Hepatocyte (in vitro differentiated cells): ENCODE results near the gene DSCAM. TPM values are rescaled to one million over a fixed set of nuclear protein-coding genes. Genes with fewer than 3 reads are reported as not detected.

ENCODE experiments used
- DNase-seq: peaks from one replicate; pipeline ENCODE4 v3.0.0-alpha.2; 2016; ENCODE audit warnings: low spot score
- H2AFZ ChIP-seq: fragments of 200-600 bp; sonication (generic); 2 replicates; pipeline ENCODE4 v1.6.0; 2016; ENCODE audit warnings: antibody characterized with exemption, mild to moderate bottlenecking
- H3K27ac ChIP-seq: fragments of 200-600 bp; sonication (generic); 2 replicates; pipeline ENCODE4 v1.5.1; 2016; ENCODE audit warnings: mild to moderate bottlenecking
- H3K27me3 ChIP-seq: fragments of 200-600 bp; sonication (generic); 2 replicates; pipeline ENCODE4 v1.6.1; 2016
- H3K36me3 ChIP-seq: fragments of 200-600 bp; sonication (generic); replicated peaks from 2 replicates; pipeline ENCODE4 v1.5.1; 2016; ENCODE audit warnings: low read depth; ENCODE audit not compliant: insufficient read depth
- H3K4me1 ChIP-seq: fragments of 200-600 bp; sonication (generic); 2 replicates; pipeline ENCODE4 v1.5.1; 2016; ENCODE audit warnings: mild to moderate bottlenecking, moderate library complexity; ENCODE audit not compliant: insufficient read depth
- H3K4me2 ChIP-seq: fragments of 200-600 bp; sonication (generic); 2 replicates; pipeline ENCODE4 v1.6.0; 2016
- H3K4me3 ChIP-seq: fragments of 200-600 bp; sonication (generic); 2 replicates; pipeline ENCODE4 v1.5.1; 2016; ENCODE audit warnings: mild to moderate bottlenecking
- H3K79me2 ChIP-seq: fragments of 200-600 bp; sonication (generic); 2 replicates; pipeline ENCODE4 v1.6.0; 2017; ENCODE audit warnings: mild to moderate bottlenecking
- H3K9me2 ChIP-seq: fragments of 200-600 bp; sonication (generic); replicated peaks from 2 replicates; pipeline ENCODE4 v1.6.0; 2017; ENCODE audit warnings: mild to moderate bottlenecking; ENCODE audit not compliant: insufficient read depth
- H3K9me3 ChIP-seq: fragments of 200-600 bp; sonication (generic); 2 replicates; pipeline ENCODE4 v1.5.1; 2016; ENCODE audit warnings: low read depth, mild to moderate bottlenecking
- H4K20me1 ChIP-seq: fragments of 200-600 bp; sonication (generic); 2 replicates; pipeline ENCODE4 v1.6.0; 2016; ENCODE audit warnings: mild to moderate bottlenecking; ENCODE audit not compliant: insufficient read depth, poor library complexity, severe bottlenecking
- EZH2 ChIP-seq: fragments of 200-600 bp; sonication (generic); IDR thresholded peaks from 2 replicates; pipeline ENCODE4 v1.6.1; 2016; ENCODE audit warnings: antibody characterized with exemption, mild to moderate bottlenecking, borderline replicate concordance
- EZH2phosphoT487 ChIP-seq: fragments of 200-600 bp; sonication (generic); IDR thresholded peaks from one replicate; pipeline ENCODE4 v1.6.1; 2018; ENCODE audit warnings: antibody characterized with exemption, mild to moderate bottlenecking, low read depth, moderate library complexity; ENCODE audit not compliant: unreplicated experiment, severe bottlenecking
- WGBS: methylation state at CpG from one replicate; pipeline ENCODE4 v1.1.6; 2016; ENCODE audit warnings: low lambda C conversion rate; ENCODE audit errors: missing lambda C conversion rate; 5-methylcytosine and 5-hydroxymethylcytosine counted together
- polyA plus RNA-seq: library from polyadenylated mRNA; unstranded; fragments of >200 nt; fragmentation: Nextera tagmentation; extraction: Ambion mirVana; gene quantifications from 2 replicates; pipeline ENCODE4 v1.2.1, GENCODE V29; 2016
- total RNA-seq: library from RNA; depleted of rRNA; stranded (reverse); fragments of >200 nt; gene quantifications from 2 replicates; pipeline ENCODE4 v1.2.3, GENCODE V29; 2014
- TF ChIP-seq, protein P1 (sequence below): fragments of 200-600 bp; sonication (generic); IDR thresholded peaks from 2 replicates; pipeline ENCODE4 v1.5.1; 2016; ENCODE audit warnings: antibody characterized with exemption, mild to moderate bottlenecking; ENCODE audit not compliant: poor library complexity

The DSCAM gene
- total and polyA plus RNA-seq, 2 experiments from 2014 or later, result 0.33 TPM; not detected in 1

GRCh38 chr21:40200126-40200525, 646.8 kb downstream of the DSCAM start:
- no peaks in the 10 kb centered on the region for H4K20me1 ChIP-seq
- DNase-seq, result no peak
- no peak overlapping the region for H3K4me2 ChIP-seq
- no peak overlapping the region for H3K4me3 ChIP-seq
- no peaks in the 10 kb centered on the region for H3K79me2 ChIP-seq
- H3K27ac ChIP-seq, result no peak overlapping the region
- no peaks in the 10 kb centered on the region for H3K36me3 ChIP-seq
- H3K9me2 ChIP-seq, result no peaks in the 10 kb centered on the region
- H2AFZ ChIP-seq, result no peak overlapping the region
- no peaks in the 10 kb centered on the region for H3K4me1 ChIP-seq
- no peak for TF ChIP-seq EZH2
- TF ChIP-seq, protein P1, sequence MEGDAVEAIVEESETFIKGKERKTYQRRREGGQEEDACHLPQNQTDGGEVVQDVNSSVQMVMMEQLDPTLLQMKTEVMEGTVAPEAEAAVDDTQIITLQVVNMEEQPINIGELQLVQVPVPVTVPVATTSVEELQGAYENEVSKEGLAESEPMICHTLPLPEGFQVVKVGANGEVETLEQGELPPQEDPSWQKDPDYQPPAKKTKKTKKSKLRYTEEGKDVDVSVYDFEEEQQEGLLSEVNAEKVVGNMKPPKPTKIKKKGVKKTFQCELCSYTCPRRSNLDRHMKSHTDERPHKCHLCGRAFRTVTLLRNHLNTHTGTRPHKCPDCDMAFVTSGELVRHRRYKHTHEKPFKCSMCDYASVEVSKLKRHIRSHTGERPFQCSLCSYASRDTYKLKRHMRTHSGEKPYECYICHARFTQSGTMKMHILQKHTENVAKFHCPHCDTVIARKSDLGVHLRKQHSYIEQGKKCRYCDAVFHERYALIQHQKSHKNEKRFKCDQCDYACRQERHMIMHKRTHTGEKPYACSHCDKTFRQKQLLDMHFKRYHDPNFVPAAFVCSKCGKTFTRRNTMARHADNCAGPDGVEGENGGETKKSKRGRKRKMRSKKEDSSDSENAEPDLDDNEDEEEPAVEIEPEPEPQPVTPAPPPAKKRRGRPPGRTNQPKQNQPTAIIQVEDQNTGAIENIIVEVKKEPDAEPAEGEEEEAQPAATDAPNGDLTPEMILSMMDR, result no peak
- no peak for TF ChIP-seq EZH2phosphoT487
- no peaks in the 10 kb centered on the region for H3K9me3 ChIP-seq
- WGBS, result 86% methylated on average over 1 of the region's 1 CpG
- no peaks in the 10 kb centered on the region for H3K27me3 ChIP-seq

DNA sequence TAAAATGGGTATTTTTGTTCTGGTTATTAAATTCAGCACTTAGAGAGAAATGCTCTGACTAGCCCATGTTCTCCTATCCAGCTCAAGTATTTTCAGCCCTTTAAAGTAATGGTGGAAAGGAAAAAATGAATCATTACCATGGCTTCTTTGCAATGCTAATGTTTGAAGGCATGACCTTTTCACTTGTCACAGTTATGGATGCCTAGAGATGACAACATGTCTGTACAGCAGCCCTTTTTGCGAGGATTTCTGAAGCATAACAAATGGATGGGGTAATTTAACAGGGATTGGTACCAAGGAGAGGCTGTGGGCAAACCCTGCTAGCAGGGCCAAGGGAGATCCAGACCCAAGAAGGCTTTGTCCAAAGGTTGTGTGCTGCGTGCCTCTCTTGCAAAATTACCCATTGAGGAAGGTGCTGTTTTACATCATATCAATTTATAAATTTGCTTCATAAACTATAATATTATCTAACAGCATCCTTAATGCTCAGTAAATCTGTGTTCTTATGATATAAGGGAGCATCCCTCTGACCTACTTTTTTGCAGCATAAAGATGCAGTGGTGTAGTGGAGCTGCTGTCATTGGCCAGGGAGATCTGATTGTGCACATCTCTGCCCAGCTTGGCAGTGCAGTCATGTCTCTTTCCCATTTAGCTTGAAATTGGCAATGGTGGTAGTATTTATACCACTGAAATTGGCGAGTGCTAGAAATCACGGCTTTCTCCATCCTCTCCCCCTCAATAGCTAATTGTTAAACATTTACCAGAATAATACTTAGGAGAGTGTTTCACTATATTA, 652.6 kb downstream of the DSCAM start:
- Histone ChIP-seq H3K4me2 (no peak overlapping the region), H3K4me1 (no peaks in the 10 kb centered on the region), H3K36me3 (no peaks in the 10 kb centered on the region), H4K20me1 (no peaks in the 10 kb centered on the region), H3K9me3 (no peaks in the 10 kb centered on the region), H3K9me2 (no peaks in the 10 kb centered on the region), H3K79me2 (no peaks in the 10 kb centered on the region), H3K4me3 (no peak overlapping the region), H3K27me3 (no peaks in the 10 kb centered on the region), H3K27ac (no peak overlapping the region), H2AFZ (no peak overlapping the region)
- no peak for TF ChIP-seq EZH2phosphoT487
- no peak for TF ChIP-seq EZH2
- TF ChIP-seq, protein P1, result no peak
- no peak for DNase-seq
- WGBS, result 88% methylated on average over 4 of the region's 4 CpGs

DNA sequence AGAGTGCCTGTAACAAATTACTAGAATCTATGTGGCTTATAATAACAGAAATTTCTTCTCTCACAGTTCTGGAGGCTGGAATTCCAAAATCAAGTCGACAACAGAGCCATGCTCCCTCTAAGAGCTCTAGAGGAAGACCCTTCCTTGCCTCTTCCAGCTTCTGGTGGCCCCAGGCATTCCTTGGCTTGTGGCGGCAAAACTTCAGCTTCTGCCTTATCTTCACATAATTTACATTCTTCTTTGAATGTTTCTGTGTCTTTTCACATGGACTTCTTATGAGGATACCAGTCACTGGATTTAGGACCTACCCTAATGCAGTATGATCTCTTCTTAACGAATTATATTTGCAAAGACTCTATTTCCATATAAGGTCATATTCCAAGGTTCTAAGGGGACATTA, 655.3 kb downstream of the DSCAM start:
- no peaks in the 10 kb centered on the region for H3K4me1 ChIP-seq
- no peaks in the 10 kb centered on the region for H3K9me2 ChIP-seq
- H3K4me3 ChIP-seq, result no peak overlapping the region
- H2AFZ ChIP-seq, result no peak overlapping the region
- no peak overlapping the region for H3K4me2 ChIP-seq
- no peak for DNase-seq
- no peaks in the 10 kb centered on the region for H3K9me3 ChIP-seq
- H3K27me3 ChIP-seq, result peaks cover 7% of the 10 kb centered on the region
- TF ChIP-seq, protein P1, result no peak
- TF ChIP-seq EZH2, result no peak
- no peak for TF ChIP-seq EZH2phosphoT487
- no peaks in the 10 kb centered on the region for H4K20me1 ChIP-seq
- H3K27ac ChIP-seq, result no peak overlapping the region
- WGBS, result 77% methylated on average over 3 of the region's 3 CpGs
- H3K79me2 ChIP-seq, result no peaks in the 10 kb centered on the region
- no peaks in the 10 kb centered on the region for H3K36me3 ChIP-seq
